Measurements from ENCODE around the gene MRPL21.

- TF ChIP-seq, protein P1, sequence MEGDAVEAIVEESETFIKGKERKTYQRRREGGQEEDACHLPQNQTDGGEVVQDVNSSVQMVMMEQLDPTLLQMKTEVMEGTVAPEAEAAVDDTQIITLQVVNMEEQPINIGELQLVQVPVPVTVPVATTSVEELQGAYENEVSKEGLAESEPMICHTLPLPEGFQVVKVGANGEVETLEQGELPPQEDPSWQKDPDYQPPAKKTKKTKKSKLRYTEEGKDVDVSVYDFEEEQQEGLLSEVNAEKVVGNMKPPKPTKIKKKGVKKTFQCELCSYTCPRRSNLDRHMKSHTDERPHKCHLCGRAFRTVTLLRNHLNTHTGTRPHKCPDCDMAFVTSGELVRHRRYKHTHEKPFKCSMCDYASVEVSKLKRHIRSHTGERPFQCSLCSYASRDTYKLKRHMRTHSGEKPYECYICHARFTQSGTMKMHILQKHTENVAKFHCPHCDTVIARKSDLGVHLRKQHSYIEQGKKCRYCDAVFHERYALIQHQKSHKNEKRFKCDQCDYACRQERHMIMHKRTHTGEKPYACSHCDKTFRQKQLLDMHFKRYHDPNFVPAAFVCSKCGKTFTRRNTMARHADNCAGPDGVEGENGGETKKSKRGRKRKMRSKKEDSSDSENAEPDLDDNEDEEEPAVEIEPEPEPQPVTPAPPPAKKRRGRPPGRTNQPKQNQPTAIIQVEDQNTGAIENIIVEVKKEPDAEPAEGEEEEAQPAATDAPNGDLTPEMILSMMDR (IDR thresholded peaks at IDR 0.05) = no peak
- TF ChIP-seq EZH2 (IDR thresholded peaks at IDR 0.05; ENCODE audit: borderline replicate concordance, insufficient read depth, low read depth, low read length, poor library complexity, severe bottlenecking) = no peak
Observed at GRCh38 chr11:68942751-68943271, 39.2 kb upstream of the MRPL21 start.
